Central memory CD8-positive, alpha-beta T cell (primary cell): ENCODE results near the gene SUN1.
A peak's percentile ranks its signal among the peaks of the same experiment; 100 is the strongest.
"Not testable (repeated sequence)": the region's sequence is repeated elsewhere in the genome, so short reads cannot be mapped to it uniquely, and the experiment has no call there.

ENCODE experiments used
- ATAC-seq: fragments of 150-1000 bp; cut with Tn5 transposase; replicated peaks from 2 replicates; pipeline ENCODE4 v1.10.0; 2022; ENCODE audit warnings: mild to moderate bottlenecking, moderate FRiP score, moderate number of reproducible peaks; ENCODE audit not compliant: poor library complexity, severe bottlenecking; ENCODE audit errors: extremely low read depth
- DNase-seq, 2 donors: peaks; one replicate each; pipeline ENCODE4 v3.0.0; 2021; ENCODE audit warnings: low spot score in 2 of 2
- H3K27ac Mint-ChIP-seq: one replicate; pipeline ENCODE4 v1.8.0; 2022; ENCODE audit warnings: low read depth, mild to moderate bottlenecking, moderate library complexity, mixed read lengths
- H3K27me3 Mint-ChIP-seq: one replicate; pipeline ENCODE4 v1.8.0; 2022; ENCODE audit warnings: mixed read lengths
- H3K36me3 Mint-ChIP-seq: one replicate; pipeline ENCODE4 v1.8.0; 2022; ENCODE audit warnings: mild to moderate bottlenecking, moderate library complexity, mixed read lengths; ENCODE audit not compliant: insufficient read depth
- H3K4me1 Mint-ChIP-seq: one replicate; pipeline ENCODE4 v1.8.0; 2022; ENCODE audit warnings: mixed read lengths
- H3K4me3 Mint-ChIP-seq: one replicate; pipeline ENCODE4 v1.8.0; 2022; ENCODE audit warnings: mild to moderate bottlenecking, moderate library complexity, mixed read lengths
- H3K9me3 Mint-ChIP-seq: one replicate; pipeline ENCODE4 v1.8.0; 2022; ENCODE audit warnings: mixed read lengths

SUN1 gene

GRCh38 chr7:796434-797169 is 35.7 kb upstream of the SUN1 start:
- H3K36me3 Mint-ChIP-seq, H3K4me3 Mint-ChIP-seq, H3K9me3 Mint-ChIP-seq, H3K4me1 Mint-ChIP-seq, DNase-seq, ATAC-seq, H3K27me3 Mint-ChIP-seq, H3K27ac Mint-ChIP-seq: not testable (repeated sequence)

- DNase-seq, result no peak
- Mint-ChIP-seq H3K4me3 (no peak overlapping the region), H3K4me1 (no peaks in the 10 kb centered on the region), H3K36me3 (no peaks in the 10 kb centered on the region), H3K27me3 (no peaks in the 10 kb centered on the region), H3K27ac (no peak overlapping the region), H3K9me3 (no peaks in the 10 kb centered on the region)
- ATAC-seq, result no peak
Observed at GRCh38 chr7:798921-799470, 33.3 kb upstream of the SUN1 start.

- no peak for ATAC-seq
- Mint-ChIP-seq H3K4me3 (no peak overlapping the region), H3K27ac (no peak overlapping the region), H3K27me3 (no peaks in the 10 kb centered on the region), H3K36me3 (no peaks in the 10 kb centered on the region), H3K9me3 (no peaks in the 10 kb centered on the region), H3K4me1 (no peaks in the 10 kb centered on the region)
- DNase-seq, result no peak
Observed at GRCh38 chr7:800692-801091, 31.6 kb upstream of the SUN1 start.

GRCh38 chr7:801351-801750 is 30.9 kb upstream of the SUN1 start:
- not testable (repeated sequence) for H3K9me3 Mint-ChIP-seq, H3K27me3 Mint-ChIP-seq, H3K4me3 Mint-ChIP-seq, H3K27ac Mint-ChIP-seq, H3K36me3 Mint-ChIP-seq, ATAC-seq, H3K4me1 Mint-ChIP-seq, DNase-seq

GRCh38 chr7:801940-802381 is 30.3 kb upstream of the SUN1 start:
- H3K9me3 Mint-ChIP-seq, result no peaks in the 10 kb centered on the region
- no peaks in the 10 kb centered on the region for H3K27me3 Mint-ChIP-seq
- ATAC-seq, result no peak
- H3K27ac Mint-ChIP-seq, result no peak overlapping the region
- DNase-seq, result no peak
- no peaks in the 10 kb centered on the region for H3K36me3 Mint-ChIP-seq
- H3K4me1 Mint-ChIP-seq, result no peaks in the 10 kb centered on the region
- no peak overlapping the region for H3K4me3 Mint-ChIP-seq

- H3K27ac Mint-ChIP-seq, result no peak overlapping the region
- H3K4me1 Mint-ChIP-seq, result no peaks in the 10 kb centered on the region
- no peaks in the 10 kb centered on the region for H3K9me3 Mint-ChIP-seq
- H3K4me3 Mint-ChIP-seq, result no peak overlapping the region
- H3K36me3 Mint-ChIP-seq, result no peaks in the 10 kb centered on the region
- ATAC-seq (no peak), DNase-seq (no peak)
- no peaks in the 10 kb centered on the region for H3K27me3 Mint-ChIP-seq
Observed at GRCh38 chr7:802500-803242, 29.6 kb upstream of the SUN1 start.

GRCh38 chr7:803243-803635 is 29.0 kb upstream of the SUN1 start:
- no peaks in the 10 kb centered on the region for H3K36me3 Mint-ChIP-seq
- DNase-seq, result no peak
- H3K27ac Mint-ChIP-seq, result no peak overlapping the region
- H3K4me3 Mint-ChIP-seq, result no peak overlapping the region
- no peak for ATAC-seq
- no peaks in the 10 kb centered on the region for H3K27me3 Mint-ChIP-seq
- H3K9me3 Mint-ChIP-seq, result no peaks in the 10 kb centered on the region
- no peaks in the 10 kb centered on the region for H3K4me1 Mint-ChIP-seq

- not testable (repeated sequence) for H3K9me3 Mint-ChIP-seq, H3K4me3 Mint-ChIP-seq, H3K27me3 Mint-ChIP-seq, H3K27ac Mint-ChIP-seq, H3K4me1 Mint-ChIP-seq, ATAC-seq, H3K36me3 Mint-ChIP-seq, DNase-seq
Observed at GRCh38 chr7:803796-804195, 28.5 kb upstream of the SUN1 start.

GRCh38 chr7:805261-805660 is 27.0 kb upstream of the SUN1 start:
- Mint-ChIP-seq H3K4me1 (no peaks in the 10 kb centered on the region), H3K27me3 (no peaks in the 10 kb centered on the region), H3K27ac (no peak overlapping the region), H3K9me3 (no peaks in the 10 kb centered on the region), H3K4me3 (no peak overlapping the region), H3K36me3 (no peaks in the 10 kb centered on the region)
- ATAC-seq (no peak), DNase-seq (no peak)

- Mint-ChIP-seq H3K27me3 (no peaks in the 10 kb centered on the region), H3K9me3 (no peaks in the 10 kb centered on the region), H3K36me3 (peaks cover 12% of the 10 kb centered on the region), H3K4me1 (peaks cover 44% of the 10 kb centered on the region), H3K27ac (peak overlapping the region; percentile 25), H3K4me3 (peak overlapping the region; percentile 81)
- DNase-seq (no peak), ATAC-seq (no peak)
Observed at GRCh38 chr7:815284-816216, 16.7 kb upstream of the SUN1 start.

- Mint-ChIP-seq H3K36me3 (peaks cover 12% of the 10 kb centered on the region), H3K27me3 (no peaks in the 10 kb centered on the region), H3K9me3 (no peaks in the 10 kb centered on the region), H3K27ac (peak overlapping the region; percentile 25), H3K4me3 (peak overlapping the region; percentile 81), H3K4me1 (peaks cover 48% of the 10 kb centered on the region)
- ATAC-seq (peak; percentile 94), DNase-seq (peak; percentile 86 to 91)
Observed at GRCh38 chr7:816300-816750, 16.0 kb upstream of the SUN1 start.
